ENCODE results near the gene PFKL. TPM values are rescaled to one million over a fixed set of nuclear protein-coding genes. Genes with fewer than 3 reads are reported as not detected.

The PFKL gene
- total RNA-seq, 1 experiment from 2014 or later = 150 TPM

DNA sequence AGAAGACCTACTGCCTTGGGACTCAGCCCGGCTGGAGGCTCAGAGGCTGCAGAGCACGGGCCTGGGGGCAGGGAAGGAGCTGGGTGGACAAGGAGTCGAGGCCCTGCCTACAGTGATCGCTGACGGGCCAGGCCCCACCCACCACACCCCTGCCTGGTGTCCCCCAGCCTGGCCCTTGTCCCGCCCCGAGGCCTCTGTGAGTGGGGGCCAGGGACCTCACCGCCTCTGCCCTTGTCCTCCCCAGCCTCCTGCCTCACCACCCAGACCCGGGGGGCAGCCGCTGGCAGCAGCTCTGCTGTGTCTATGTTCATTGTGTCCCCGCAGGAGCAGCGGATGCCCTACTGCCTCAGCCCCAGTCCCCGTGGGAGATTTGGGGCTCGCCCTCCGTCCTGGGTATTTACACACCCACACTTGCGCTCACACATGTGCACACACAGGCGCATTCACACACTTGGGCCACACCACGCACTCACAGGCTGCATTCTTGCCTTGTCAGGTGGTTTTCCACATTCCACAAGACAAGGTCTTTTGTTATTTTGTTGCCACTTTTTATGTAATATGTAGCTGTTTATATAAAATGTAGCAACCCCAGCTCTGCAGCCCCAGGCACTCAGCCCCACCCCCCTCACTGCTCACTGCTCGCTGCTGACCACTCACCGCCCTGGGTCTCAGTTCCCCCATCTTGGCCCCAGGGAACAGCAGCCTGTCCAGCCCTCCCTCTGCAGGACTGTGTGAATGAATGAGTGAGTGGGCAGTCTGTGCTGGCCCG is 7.3 kb downstream of the PFKL start:
- no peak overlapping the region for H3K9ac ChIP-seq (ENCODE audit: low read length)
- TF ChIP-seq, protein P1, sequence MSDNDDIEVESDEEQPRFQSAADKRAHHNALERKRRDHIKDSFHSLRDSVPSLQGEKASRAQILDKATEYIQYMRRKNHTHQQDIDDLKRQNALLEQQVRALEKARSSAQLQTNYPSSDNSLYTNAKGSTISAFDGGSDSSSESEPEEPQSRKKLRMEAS (IDR thresholded peaks at IDR 0.05) = no peak
- TF ChIP-seq, protein P2, sequence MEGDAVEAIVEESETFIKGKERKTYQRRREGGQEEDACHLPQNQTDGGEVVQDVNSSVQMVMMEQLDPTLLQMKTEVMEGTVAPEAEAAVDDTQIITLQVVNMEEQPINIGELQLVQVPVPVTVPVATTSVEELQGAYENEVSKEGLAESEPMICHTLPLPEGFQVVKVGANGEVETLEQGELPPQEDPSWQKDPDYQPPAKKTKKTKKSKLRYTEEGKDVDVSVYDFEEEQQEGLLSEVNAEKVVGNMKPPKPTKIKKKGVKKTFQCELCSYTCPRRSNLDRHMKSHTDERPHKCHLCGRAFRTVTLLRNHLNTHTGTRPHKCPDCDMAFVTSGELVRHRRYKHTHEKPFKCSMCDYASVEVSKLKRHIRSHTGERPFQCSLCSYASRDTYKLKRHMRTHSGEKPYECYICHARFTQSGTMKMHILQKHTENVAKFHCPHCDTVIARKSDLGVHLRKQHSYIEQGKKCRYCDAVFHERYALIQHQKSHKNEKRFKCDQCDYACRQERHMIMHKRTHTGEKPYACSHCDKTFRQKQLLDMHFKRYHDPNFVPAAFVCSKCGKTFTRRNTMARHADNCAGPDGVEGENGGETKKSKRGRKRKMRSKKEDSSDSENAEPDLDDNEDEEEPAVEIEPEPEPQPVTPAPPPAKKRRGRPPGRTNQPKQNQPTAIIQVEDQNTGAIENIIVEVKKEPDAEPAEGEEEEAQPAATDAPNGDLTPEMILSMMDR (IDR thresholded peaks at IDR 0.05 in 2 of 3, conservative IDR thresholded peaks at IDR 0.05 in 1 of 3; ENCODE audit: borderline replicate concordance in 1 of 3, insufficient read depth in 1 of 3, low read depth in 2 of 3, low read length in 2 of 3) = no peak
- TF ChIP-seq CEBPB (IDR thresholded peaks at IDR 0.05; ENCODE audit: low read depth) (no peak), YY1 (IDR thresholded peaks at IDR 0.05; ENCODE audit: extremely low read depth, insufficient replicate concordance, low read depth, low read length) (no peak), ELF1 (IDR thresholded peaks at IDR 0.05; ENCODE audit: borderline replicate concordance, low read depth) (no peak), CBX3 (IDR thresholded peaks at IDR 0.05; ENCODE audit: low read depth) (no peak), EZH2phosphoT487 (IDR thresholded peaks at IDR 0.05; ENCODE audit: borderline replicate concordance) (no peak), FOSL1 (IDR thresholded peaks at IDR 0.05; ENCODE audit: low read depth) (no peak), ZNF274 (IDR thresholded peaks at IDR 0.05; ENCODE audit: low read depth, low read length) (no peak), SRF (IDR thresholded peaks at IDR 0.05; ENCODE audit: low read depth) (no peak), EGR1 (IDR thresholded peaks at IDR 0.05; ENCODE audit: low read depth) (no peak), SP1 (IDR thresholded peaks at IDR 0.05; ENCODE audit: low read depth) (no peak), JUND (IDR thresholded peaks at IDR 0.05) (no peak), RAD21 (IDR thresholded peaks at IDR 0.05; ENCODE audit: low read depth) (no peak)
- TF ChIP-seq, protein P3, sequence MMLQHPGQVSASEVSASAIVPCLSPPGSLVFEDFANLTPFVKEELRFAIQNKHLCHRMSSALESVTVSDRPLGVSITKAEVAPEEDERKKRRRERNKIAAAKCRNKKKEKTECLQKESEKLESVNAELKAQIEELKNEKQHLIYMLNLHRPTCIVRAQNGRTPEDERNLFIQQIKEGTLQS (IDR thresholded peaks at IDR 0.05) = no peak
- TF ChIP-seq, protein P4, sequence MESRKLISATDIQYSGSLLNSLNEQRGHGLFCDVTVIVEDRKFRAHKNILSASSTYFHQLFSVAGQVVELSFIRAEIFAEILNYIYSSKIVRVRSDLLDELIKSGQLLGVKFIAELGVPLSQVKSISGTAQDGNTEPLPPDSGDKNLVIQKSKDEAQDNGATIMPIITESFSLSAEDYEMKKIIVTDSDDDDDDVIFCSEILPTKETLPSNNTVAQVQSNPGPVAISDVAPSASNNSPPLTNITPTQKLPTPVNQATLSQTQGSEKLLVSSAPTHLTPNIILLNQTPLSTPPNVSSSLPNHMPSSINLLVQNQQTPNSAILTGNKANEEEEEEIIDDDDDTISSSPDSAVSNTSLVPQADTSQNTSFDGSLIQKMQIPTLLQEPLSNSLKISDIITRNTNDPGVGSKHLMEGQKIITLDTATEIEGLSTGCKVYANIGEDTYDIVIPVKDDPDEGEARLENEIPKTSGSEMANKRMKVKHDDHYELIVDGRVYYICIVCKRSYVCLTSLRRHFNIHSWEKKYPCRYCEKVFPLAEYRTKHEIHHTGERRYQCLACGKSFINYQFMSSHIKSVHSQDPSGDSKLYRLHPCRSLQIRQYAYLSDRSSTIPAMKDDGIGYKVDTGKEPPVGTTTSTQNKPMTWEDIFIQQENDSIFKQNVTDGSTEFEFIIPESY (IDR thresholded peaks at IDR 0.05; ENCODE audit: extremely low read depth, insufficient replicate concordance, low read length) = no peak
- H3K79me2 ChIP-seq (ENCODE audit: insufficient read depth, low read length) = peaks cover 40% of the 10 kb centered on the region
- H2AFZ ChIP-seq (ENCODE audit: low read depth, low read length, poor library complexity, severe bottlenecking) = no peak overlapping the region
- H3K4me2 ChIP-seq (ENCODE audit: low read length) = no peak overlapping the region
- no peaks in the 10 kb centered on the region for H3K9me3 ChIP-seq (ENCODE audit: control insufficient read depth in 1 of 2, insufficient read depth in 1 of 2, low read depth in 1 of 2, low read length in 2 of 2)
- BruUV-seq (replicated peaks) = no TSS peak
- no peak for DNase-seq (ENCODE audit: low read depth, low spot score)
- ChIA-PET RAD21 (ENCODE audit: low non-redundant PET in 1 of 2, low total read pairs in 2 of 2, uncharacterized antibody in 2 of 2, unreplicated experiment in 2 of 2) (no interaction called here), POLR2A (no interaction called here), CTCF (interaction anchor here (0.8 kb wide), 1 partner anchor 9 kb away, joined by 3 read pairs; no protein-coding TSS in a partner anchor)
- no peaks in the 10 kb centered on the region for H3K9me2 ChIP-seq (ENCODE audit: insufficient read depth)
- H3K27ac ChIP-seq (ENCODE audit: low read depth, low read length) = no peak overlapping the region
- ATAC-seq = no peak
- no peaks in the 10 kb centered on the region for H4K20me1 ChIP-seq (ENCODE audit: insufficient read depth)
- H3K4me3 ChIP-seq (replicated peaks in 1 of 2; ENCODE audit: low read depth in 1 of 2, low read length in 2 of 2) = no peak overlapping the region
- intact Hi-C loops (cut with micrococcal nuclease) = no loop called here
- peaks cover 7 to 13% of the 10 kb centered on the region in 2 experiments; a peak in 3 of 4 replicates for H3K36me3 ChIP-seq (ENCODE audit: control insufficient read depth in 1 of 2, insufficient read depth in 2 of 2, low read length in 2 of 2)
- H3K4me1 ChIP-seq (ENCODE audit: control insufficient read depth in 1 of 2, insufficient read depth in 2 of 2, low read length in 2 of 2) = peaks cover 6 to 10% of the 10 kb centered on the region in 2 experiments
- no peaks in the 10 kb centered on the region for H3K27me3 ChIP-seq (ENCODE audit: insufficient read depth, low read length)

All from HCT116 (cell line).